ENCODE results near the gene NFX1. TPM values are rescaled to one million over a fixed set of nuclear protein-coding genes. Genes with fewer than 3 reads are reported as not detected.

The NFX1 gene
- total RNA-seq, 1 donor from 2014 or later, result 27.8 TPM

GRCh38 chr9:33255014-33255413 lies 35.3 kb upstream of the NFX1 start:
- H3K4me1 Mint-ChIP-seq (ENCODE audit: low read depth, unreplicated experiment), result peaks cover 9% of the 10 kb centered on the region
- FAIRE-seq (no peak), DNase-seq (ENCODE audit: low read depth) (no peak)
- no peak overlapping the region for H2AFZ ChIP-seq (ENCODE audit: low read depth, low read length)
- H3K4me3 Mint-ChIP-seq (ENCODE audit: unreplicated experiment), result no peak overlapping the region
- H3K27me3 ChIP-seq (ENCODE audit: insufficient read depth, low read length), result no peaks in the 10 kb centered on the region
- H3K9me3 ChIP-seq (ENCODE audit: insufficient read depth, low read depth, low read length), result no peaks in the 10 kb centered on the region
- TF ChIP-seq CTCF (IDR thresholded peaks at IDR 0.05; ENCODE audit: insufficient read depth, low read depth, low read length) (no peak), EZH2 (IDR thresholded peaks at IDR 0.05; ENCODE audit: insufficient read depth, low read length) (no peak)
- H3K9me3 Mint-ChIP-seq (ENCODE audit: unreplicated experiment), result peaks cover 2% of the 10 kb centered on the region
- no peak overlapping the region for H3K4me2 ChIP-seq (ENCODE audit: low read length)
- H3K27ac ChIP-seq (ENCODE audit: low read depth, low read length), result no peak overlapping the region
- no peak overlapping the region for H3K9ac ChIP-seq (ENCODE audit: low read length)
- no peaks in the 10 kb centered on the region for H3K27me3 Mint-ChIP-seq (ENCODE audit: low read depth, unreplicated experiment)
- H4K20me1 ChIP-seq (ENCODE audit: insufficient read depth, low read length), result peaks cover 5% of the 10 kb centered on the region
- no peaks in the 10 kb centered on the region for H3K79me2 ChIP-seq (ENCODE audit: insufficient read depth, low read length)
- H3K4me1 ChIP-seq (ENCODE audit: insufficient read depth, low read length), result no peaks in the 10 kb centered on the region
- H3K4me3 ChIP-seq (ENCODE audit: insufficient read depth, low read depth, low read length), result no peak overlapping the region
- H3K36me3 Mint-ChIP-seq (ENCODE audit: low read depth, unreplicated experiment), result peaks cover 9% of the 10 kb centered on the region
- peaks cover 51% of the 10 kb centered on the region for H3K36me3 ChIP-seq (ENCODE audit: insufficient read depth, low read length)
- no peak overlapping the region for H3K27ac Mint-ChIP-seq (ENCODE audit: unreplicated experiment)

- Histone ChIP-seq H3K4me1 (ENCODE audit: insufficient read depth, low read length) (no peaks in the 10 kb centered on the region), H3K36me3 (ENCODE audit: insufficient read depth, low read length) (peaks cover 55% of the 10 kb centered on the region), H3K79me2 (ENCODE audit: insufficient read depth, low read length) (no peaks in the 10 kb centered on the region), H4K20me1 (ENCODE audit: insufficient read depth, low read length) (peaks cover 5% of the 10 kb centered on the region), H3K27ac (ENCODE audit: low read depth, low read length) (no peak overlapping the region), H3K9me3 (ENCODE audit: insufficient read depth, low read depth, low read length) (no peaks in the 10 kb centered on the region), H3K9ac (ENCODE audit: low read length) (no peak overlapping the region), H3K27me3 (ENCODE audit: insufficient read depth, low read length) (no peaks in the 10 kb centered on the region), H2AFZ (ENCODE audit: low read depth, low read length) (no peak overlapping the region), H3K4me3 (ENCODE audit: insufficient read depth, low read depth, low read length) (no peak overlapping the region), H3K4me2 (ENCODE audit: low read length) (no peak overlapping the region)
- no peak overlapping the region for H3K27ac Mint-ChIP-seq (ENCODE audit: unreplicated experiment)
- H3K36me3 Mint-ChIP-seq (ENCODE audit: low read depth, unreplicated experiment), result peaks cover 9% of the 10 kb centered on the region
- no peak for FAIRE-seq
- peaks cover 2% of the 10 kb centered on the region for H3K9me3 Mint-ChIP-seq (ENCODE audit: unreplicated experiment)
- no peak for TF ChIP-seq EZH2 (IDR thresholded peaks at IDR 0.05; ENCODE audit: insufficient read depth, low read length)
- no peak for TF ChIP-seq CTCF (IDR thresholded peaks at IDR 0.05; ENCODE audit: insufficient read depth, low read depth, low read length)
- peaks cover 6% of the 10 kb centered on the region for H3K4me1 Mint-ChIP-seq (ENCODE audit: low read depth, unreplicated experiment)
- no peaks in the 10 kb centered on the region for H3K27me3 Mint-ChIP-seq (ENCODE audit: low read depth, unreplicated experiment)
- H3K4me3 Mint-ChIP-seq (ENCODE audit: unreplicated experiment), result no peak overlapping the region
- no peak for DNase-seq (ENCODE audit: low read depth)
Observed at GRCh38 chr9:33255471-33255870, 34.8 kb upstream of the NFX1 start.

- Histone ChIP-seq H4K20me1 (ENCODE audit: insufficient read depth, low read length) (peaks cover 5% of the 10 kb centered on the region), H3K27ac (ENCODE audit: low read depth, low read length) (no peak overlapping the region), H3K4me1 (ENCODE audit: insufficient read depth, low read length) (no peaks in the 10 kb centered on the region), H2AFZ (ENCODE audit: low read depth, low read length) (no peak overlapping the region), H3K27me3 (ENCODE audit: insufficient read depth, low read length) (no peaks in the 10 kb centered on the region), H3K9me3 (ENCODE audit: insufficient read depth, low read depth, low read length) (no peaks in the 10 kb centered on the region), H3K4me3 (ENCODE audit: insufficient read depth, low read depth, low read length) (no peak overlapping the region), H3K79me2 (ENCODE audit: insufficient read depth, low read length) (no peaks in the 10 kb centered on the region), H3K36me3 (ENCODE audit: insufficient read depth, low read length) (peaks cover 62% of the 10 kb centered on the region), H3K4me2 (ENCODE audit: low read length) (no peak overlapping the region), H3K9ac (ENCODE audit: low read length) (no peak overlapping the region)
- DNase-seq (ENCODE audit: low read depth), result no peak
- Mint-ChIP-seq H3K4me1 (ENCODE audit: low read depth, unreplicated experiment) (no peaks in the 10 kb centered on the region), H3K27ac (ENCODE audit: unreplicated experiment) (no peak overlapping the region), H3K27me3 (ENCODE audit: low read depth, unreplicated experiment) (no peaks in the 10 kb centered on the region), H3K36me3 (ENCODE audit: low read depth, unreplicated experiment) (peaks cover 9% of the 10 kb centered on the region), H3K4me3 (ENCODE audit: unreplicated experiment) (no peak overlapping the region), H3K9me3 (ENCODE audit: unreplicated experiment) (peaks cover 2% of the 10 kb centered on the region)
- no peak for FAIRE-seq
- no peak for TF ChIP-seq CTCF (IDR thresholded peaks at IDR 0.05; ENCODE audit: insufficient read depth, low read depth, low read length)
- TF ChIP-seq EZH2 (IDR thresholded peaks at IDR 0.05; ENCODE audit: insufficient read depth, low read length), result no peak
Observed at GRCh38 chr9:33256236-33256635, 34.1 kb upstream of the NFX1 start.
